SW 1271 (cell line): ENCODE results near the gene ARHGAP8.
"Not testable (repeated sequence)": the region's sequence is repeated elsewhere in the genome, so short reads cannot be mapped to it uniquely, and the experiment has no call there.

Experiments used
- DNase-seq, 2 experiments: peaks; one replicate each; lab custom pipeline; 2025; lab: John Stamatoyannopoulos, UW

ARHGAP8 gene

GRCh38 chr22:44831885-44832284 lies 79.5 kb downstream of the ARHGAP8 start:
- no peak for DNase-seq

- DNase-seq, result no peak
These were observed 81.7 kb downstream of the ARHGAP8 start for GRCh38 chr22:44834065-44834464.

- no peak for DNase-seq
These were observed 85.1 kb downstream of the ARHGAP8 start for GRCh38 chr22:44837481-44837880.

GRCh38 chr22:44838316-44839016 lies 86.1 kb downstream of the ARHGAP8 start:
- no peak for DNase-seq

GRCh38 chr22:44839061-44839460 lies 86.7 kb downstream of the ARHGAP8 start:
- DNase-seq, result no peak

- no peak for DNase-seq
These were observed 87.3 kb downstream of the ARHGAP8 start for GRCh38 chr22:44839721-44840120.

- no peak for DNase-seq
These were observed 88.4 kb downstream of the ARHGAP8 start for GRCh38 chr22:44840611-44841322.

GRCh38 chr22:44842417-44842816 lies 90.0 kb downstream of the ARHGAP8 start:
- DNase-seq, result no peak

- DNase-seq, result no peak
These were observed 92.8 kb downstream of the ARHGAP8 start for GRCh38 chr22:44845191-44845590.

GRCh38 chr22:44845796-44846720 lies 93.7 kb downstream of the ARHGAP8 start:
- DNase-seq, result no peak

GRCh38 chr22:44846726-44847275 lies 94.4 kb downstream of the ARHGAP8 start:
- DNase-seq, result no peak

- DNase-seq, result no peak
These were observed 95.0 kb downstream of the ARHGAP8 start for GRCh38 chr22:44847380-44847779.

GRCh38 chr22:44847892-44848291 lies 95.5 kb downstream of the ARHGAP8 start:
- no peak for DNase-seq

GRCh38 chr22:44848296-44848741 lies 95.9 kb downstream of the ARHGAP8 start:
- no peak for DNase-seq

- DNase-seq, result no peak
These were observed 96.5 kb downstream of the ARHGAP8 start for GRCh38 chr22:44848791-44849420.

- DNase-seq, result no peak
These were observed 98.6 kb downstream of the ARHGAP8 start for GRCh38 chr22:44850946-44851345.

GRCh38 chr22:44854641-44855040 lies 102.3 kb downstream of the ARHGAP8 start:
- DNase-seq, result not testable (repeated sequence)

GRCh38 chr22:44855855-44856254 lies 103.5 kb downstream of the ARHGAP8 start:
- DNase-seq, result no peak

GRCh38 chr22:44858819-44859218 lies 106.4 kb downstream of the ARHGAP8 start:
- not testable (repeated sequence) for DNase-seq

GRCh38 chr22:44859641-44860040 lies 107.3 kb downstream of the ARHGAP8 start:
- no peak for DNase-seq

GRCh38 chr22:44860311-44860710 lies 107.9 kb downstream of the ARHGAP8 start:
- DNase-seq, result no peak

- no peak for DNase-seq
These were observed 108.9 kb downstream of the ARHGAP8 start for GRCh38 chr22:44861245-44861644.
